Astrocyte (in vitro differentiated cells and primary cell): ENCODE measurements around the gene TMEM130. TPM values are rescaled to one million over a fixed set of nuclear protein-coding genes. Genes with fewer than 3 reads are reported as not detected.
A peak's percentile ranks its signal among the peaks of the same experiment; 100 is the strongest.

Experiments
- DNase-seq: peaks from one replicate; pipeline ENCODE4 v3.0.0-alpha.2; 2010; ENCODE audit warnings: low read depth
- FAIRE-seq: peaks from 2 replicates; lab custom pipeline; 2011; peaks lifted over from hg19 to GRCh38; lab: Jason Lieb, UNC
- H2AFZ ChIP-seq: 2 replicates; pipeline ENCODE4 v1.6.0; 2012; ENCODE audit warnings: low read depth, low read length, inconsistent platforms
- H3K27ac ChIP-seq: 2 replicates; pipeline ENCODE4 v1.5.1; 2011; ENCODE audit warnings: low read depth, low read length, inconsistent platforms
- H3K27me3 ChIP-seq: 2 replicates; pipeline ENCODE4 v1.6.0; 2011; ENCODE audit warnings: low read length, inconsistent platforms; ENCODE audit not compliant: insufficient read depth
- H3K36me3 ChIP-seq: 2 replicates; pipeline ENCODE4 v1.5.1; 2011; ENCODE audit warnings: low read length, inconsistent platforms; ENCODE audit not compliant: insufficient read depth
- H3K4me1 ChIP-seq: 2 replicates; pipeline ENCODE4 v1.5.1; 2011; ENCODE audit warnings: low read length, inconsistent platforms; ENCODE audit not compliant: insufficient read depth
- H3K4me2 ChIP-seq: 2 replicates; pipeline ENCODE4 v1.6.0; 2012; ENCODE audit warnings: low read length, inconsistent platforms
- H3K4me3 ChIP-seq: 2 replicates; pipeline ENCODE4 v1.5.1; 2011; ENCODE audit warnings: low read depth, mild to moderate bottlenecking, low read length, inconsistent platforms; ENCODE audit not compliant: insufficient read depth
- H3K79me2 ChIP-seq: 2 replicates; pipeline ENCODE4 v1.6.0; 2012; ENCODE audit warnings: mild to moderate bottlenecking, low read length, inconsistent platforms; ENCODE audit not compliant: insufficient read depth
- H3K9ac ChIP-seq: 2 replicates; pipeline ENCODE4 v1.6.0; 2012; ENCODE audit warnings: mild to moderate bottlenecking, low read length, inconsistent platforms
- H3K9me3 ChIP-seq: 2 replicates; pipeline ENCODE4 v1.5.1; 2012; ENCODE audit warnings: low read depth, mild to moderate bottlenecking, low read length, inconsistent platforms; ENCODE audit not compliant: insufficient read depth
- H4K20me1 ChIP-seq: 2 replicates; pipeline ENCODE4 v1.6.0; 2012; ENCODE audit warnings: low read length, inconsistent platforms; ENCODE audit not compliant: insufficient read depth
- H3K27ac Mint-ChIP-seq: one replicate; pipeline ENCODE4 v1.8.0; 2021; ENCODE audit warnings: mild to moderate bottlenecking, mixed read lengths; ENCODE audit not compliant: unreplicated experiment
- H3K27me3 Mint-ChIP-seq: one replicate; pipeline ENCODE4 v1.8.0; 2021; ENCODE audit warnings: low read depth, mixed read lengths; ENCODE audit not compliant: unreplicated experiment
- H3K36me3 Mint-ChIP-seq: one replicate; pipeline ENCODE4 v1.8.0; 2021; ENCODE audit warnings: low read depth, mixed read lengths; ENCODE audit not compliant: unreplicated experiment
- H3K4me1 Mint-ChIP-seq: one replicate; pipeline ENCODE4 v1.8.0; 2021; ENCODE audit warnings: low read depth, mixed read lengths; ENCODE audit not compliant: unreplicated experiment
- H3K4me3 Mint-ChIP-seq: one replicate; pipeline ENCODE4 v1.8.0; 2021; ENCODE audit warnings: mild to moderate bottlenecking, moderate library complexity, mixed read lengths; ENCODE audit not compliant: unreplicated experiment
- H3K9me3 Mint-ChIP-seq: one replicate; pipeline ENCODE4 v1.8.0; 2021; ENCODE audit warnings: mild to moderate bottlenecking, mixed read lengths; ENCODE audit not compliant: unreplicated experiment
- CTCF ChIP-seq: IDR thresholded peaks from 2 replicates; pipeline ENCODE4 v1.5.1; 2011; ENCODE audit warnings: low read depth, mild to moderate bottlenecking, inconsistent platforms, low read length, moderate library complexity; ENCODE audit not compliant: insufficient read depth
- EZH2 ChIP-seq: IDR thresholded peaks from 2 replicates; pipeline ENCODE4 v1.6.1; 2012; ENCODE audit warnings: mild to moderate bottlenecking, low read length, inconsistent platforms; ENCODE audit not compliant: insufficient read depth
- total RNA-seq: library from RNA; stranded (reverse); gene quantifications from 2 replicates; pipeline ENCODE4 v1.2.1, GENCODE V29; 2021

Gene TMEM130
- total RNA-seq, 1 donor from 2014 or later: 12.4 TPM

GRCh38 chr7:98870807-98871491, 1.1 kb upstream of the TMEM130 start:
- Histone ChIP-seq H3K36me3 (no peaks in the 10 kb centered on the region), H3K27me3 (peaks cover 14% of the 10 kb centered on the region), H2AFZ (no peak overlapping the region), H3K9ac (no peak overlapping the region), H3K4me3 (no peak overlapping the region), H3K79me2 (no peaks in the 10 kb centered on the region), H3K4me1 (peaks cover 7% of the 10 kb centered on the region), H3K9me3 (no peaks in the 10 kb centered on the region), H3K27ac (no peak overlapping the region), H4K20me1 (no peaks in the 10 kb centered on the region), H3K4me2 (peak overlapping the region; percentile 85)
- DNase-seq (no peak), FAIRE-seq (no peak)
- Mint-ChIP-seq H3K27ac (no peak overlapping the region), H3K4me3 (peak overlapping the region; percentile 83), H3K36me3 (no peaks in the 10 kb centered on the region), H3K9me3 (no peaks in the 10 kb centered on the region), H3K27me3 (no peaks in the 10 kb centered on the region), H3K4me1 (no peaks in the 10 kb centered on the region)
- TF ChIP-seq CTCF (no peak), EZH2 (no peak)

GRCh38 chr7:98870121-98870651, 372 bp upstream of the TMEM130 start:
- Histone ChIP-seq H3K9me3 (no peaks in the 10 kb centered on the region), H4K20me1 (no peaks in the 10 kb centered on the region), H3K79me2 (no peaks in the 10 kb centered on the region), H3K27me3 (peaks cover 14% of the 10 kb centered on the region), H3K9ac (peak overlapping the region; percentile 23), H3K4me1 (peaks cover 13% of the 10 kb centered on the region), H3K4me2 (peak overlapping the region; percentile 85), H2AFZ (no peak overlapping the region), H3K27ac (no peak overlapping the region), H3K36me3 (no peaks in the 10 kb centered on the region), H3K4me3 (peak overlapping the region; percentile 46)
- no peaks in the 10 kb centered on the region for H3K36me3 Mint-ChIP-seq
- H3K27ac Mint-ChIP-seq: no peak overlapping the region
- H3K9me3 Mint-ChIP-seq: no peaks in the 10 kb centered on the region
- H3K4me3 Mint-ChIP-seq: peak overlapping the region; percentile 83
- TF ChIP-seq CTCF: no peak
- TF ChIP-seq EZH2: no peak
- no peaks in the 10 kb centered on the region for H3K27me3 Mint-ChIP-seq
- DNase-seq: peak; percentile 47
- H3K4me1 Mint-ChIP-seq: peaks cover 6% of the 10 kb centered on the region
- FAIRE-seq: no peak
